GM10248 (cell line): ENCODE data around the gene HMCN1.

Experiments
- CTCF ChIA-PET: fragments of 300-600 bp; sonication (Branson Sonifier 250); formaldehyde crosslinking; extraction: SDS; loops from one replicate; lab custom pipeline; 2021; ENCODE audit warnings: antibody characterized with exemption; lab: Yijun Ruan, JAX
- POLR2A ChIA-PET: fragments of 350-650 bp; sonication (Branson Sonifier 250); formaldehyde crosslinking; extraction: SDS; loops from one replicate; lab custom pipeline; 2020; ENCODE audit warnings: antibody characterized with exemption; lab: Yijun Ruan, JAX
- DNase-seq: peaks from one replicate; pipeline ENCODE4 v3.0.0; 2012; ENCODE audit errors: extremely low spot score
- CTCF ChIP-seq: IDR thresholded peaks from 2 replicates; pipeline ENCODE4 v1.5.1; 2012; ENCODE audit warnings: mild to moderate bottlenecking, low read depth; ENCODE audit errors: extremely low read depth, missing control alignments, control extremely low read depth

Gene HMCN1

DNA sequence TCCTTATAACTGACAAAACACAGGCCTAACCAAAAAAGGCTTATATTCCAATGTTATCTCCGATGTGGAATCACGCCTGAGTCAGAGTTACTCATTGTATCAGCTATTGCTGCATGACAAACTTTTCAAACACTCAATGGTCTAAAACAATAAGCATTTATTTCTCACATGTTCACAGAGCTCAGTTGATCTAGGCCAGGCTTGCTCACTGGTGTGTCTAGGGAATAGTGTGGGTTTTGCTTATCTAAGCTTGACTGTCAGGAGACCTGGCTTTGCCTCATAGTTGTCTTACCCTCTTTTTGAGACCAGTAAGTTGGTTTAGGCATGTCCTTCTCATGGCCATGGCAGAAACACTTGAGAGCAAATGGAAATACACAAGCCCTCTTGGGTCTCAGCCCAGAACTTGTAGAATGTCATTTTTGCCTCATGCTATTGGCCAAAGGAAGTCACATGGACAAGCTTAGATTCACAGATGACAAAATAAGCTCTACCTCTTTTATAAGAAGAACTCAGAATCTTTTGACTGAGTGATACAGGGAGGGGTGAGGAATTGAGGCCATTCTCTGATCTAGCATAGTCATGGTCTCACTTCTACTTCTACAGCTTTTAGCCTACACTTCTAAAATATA, 130.8 kb downstream of the HMCN1 start:
- ChIA-PET CTCF (no interaction called here), POLR2A (no interaction called here)
- TF ChIP-seq CTCF = no peak
- DNase-seq = no peak

GRCh38 chr1:185869590-185869989, 135.4 kb downstream of the HMCN1 start:
- DNase-seq = no peak
- ChIA-PET POLR2A (no interaction called here), CTCF (interaction anchor here (1.3 to 1.4 kb wide), 2 partner anchors 11 to 26 kb away, joined by 4 to 5 read pairs; no protein-coding TSS in a partner anchor)
- TF ChIP-seq CTCF = no peak

DNA sequence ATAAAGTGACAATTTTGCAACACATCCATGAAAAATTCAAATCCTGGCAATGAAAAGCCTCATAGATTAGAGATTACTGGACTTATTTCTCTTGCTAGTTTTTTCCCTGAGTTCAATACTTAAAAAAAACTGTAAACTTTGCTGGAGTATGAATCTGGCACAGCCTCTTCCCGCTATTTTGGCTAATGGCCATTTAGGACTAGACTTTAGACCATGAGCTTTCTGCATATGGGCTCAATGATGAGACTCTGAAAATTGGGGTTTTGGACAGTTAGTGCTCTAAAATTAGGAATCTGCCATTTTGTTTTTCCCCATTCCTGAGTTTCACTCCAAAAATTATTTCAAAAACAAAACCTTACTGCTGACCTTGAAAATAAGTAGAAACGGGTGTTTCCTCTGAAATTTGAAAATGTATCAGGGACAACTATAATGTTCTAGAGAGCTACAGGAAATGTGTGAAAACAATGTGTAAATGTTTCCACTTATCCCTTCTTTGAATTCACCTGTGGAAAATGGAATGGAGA, 137.5 kb downstream of the HMCN1 start:
- POLR2A ChIA-PET = no interaction called here
- no peak for TF ChIP-seq CTCF
- DNase-seq = no peak
- CTCF ChIA-PET = interaction anchor here (1.6 to 1.7 kb wide), 2 partner anchors 11 to 45 kb away, joined by 3 to 4 read pairs; no protein-coding TSS in a partner anchor

DNA sequence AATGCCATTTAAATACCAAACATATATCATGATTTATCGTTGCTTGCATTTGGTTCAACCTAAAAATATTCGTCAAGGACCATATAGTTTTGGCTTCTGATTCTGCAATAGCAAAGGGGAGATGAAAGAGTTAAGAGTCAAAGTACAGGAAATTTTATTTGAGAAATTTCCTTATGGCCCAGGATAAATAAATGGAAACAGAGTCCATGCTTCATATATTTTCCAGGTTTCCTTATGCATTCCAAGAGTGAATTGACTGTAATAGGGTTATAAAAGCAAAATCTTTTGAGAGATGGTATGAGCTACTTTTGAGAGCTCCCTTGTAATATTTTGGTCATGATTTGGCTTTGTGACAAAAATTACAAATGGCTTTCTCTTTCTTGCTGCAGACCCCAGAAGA, 140.1 kb downstream of the HMCN1 start:
- no peak for TF ChIP-seq CTCF
- CTCF ChIA-PET = no interaction called here
- no peak for DNase-seq
- POLR2A ChIA-PET = no interaction called here

GRCh38 chr1:185880330-185880729, 146.1 kb downstream of the HMCN1 start:
- no peak for TF ChIP-seq CTCF
- no peak for DNase-seq
- POLR2A ChIA-PET = no interaction called here
- CTCF ChIA-PET = interaction anchor here (1.0 to 1.1 kb wide), 2 partner anchors 10 to 24 kb away, joined by 3 to 5 read pairs; no protein-coding TSS in a partner anchor

DNA sequence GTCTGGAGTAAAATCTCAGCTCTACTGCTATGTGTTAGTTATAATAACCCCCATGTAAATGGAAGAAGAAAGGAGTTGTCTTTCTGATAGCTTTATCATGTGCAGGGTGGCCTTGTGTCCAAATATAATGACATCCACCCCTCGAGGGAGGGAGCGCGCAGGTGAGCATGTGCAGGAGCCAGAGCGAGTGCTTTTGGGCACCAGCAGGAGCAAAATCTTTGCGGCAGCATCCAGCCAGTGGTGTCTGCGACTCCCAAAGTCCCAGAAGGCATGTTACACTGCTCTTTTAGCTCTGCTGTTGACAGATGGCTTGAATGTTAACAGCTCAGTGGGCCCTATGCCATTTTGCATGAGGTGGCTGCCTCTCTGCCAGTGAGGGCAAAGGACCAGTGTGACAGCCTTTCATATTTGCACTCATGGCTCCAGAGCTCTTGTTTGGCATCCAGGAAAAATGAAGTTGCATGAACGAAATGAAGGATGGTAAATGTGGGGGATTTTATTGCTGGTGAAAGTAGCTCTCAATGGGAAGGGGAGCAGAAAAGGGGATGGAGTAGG, 146.7 kb downstream of the HMCN1 start:
- DNase-seq = no peak
- POLR2A ChIA-PET = no interaction called here
- CTCF ChIA-PET = interaction anchor here (1.0 to 1.3 kb wide), 3 partner anchors 10 to 46 kb away, joined by 3 to 5 read pairs (median 3); no protein-coding TSS in a partner anchor
- TF ChIP-seq CTCF = no peak
